Measurements from ENCODE around the gene GALNT2. TPM values are rescaled to one million over a fixed set of nuclear protein-coding genes. Genes with fewer than 3 reads are reported as not detected.

GALNT2 gene
- total and polyA plus RNA-seq, 2 of the 13 experiments (the other 11 are each of a cell fraction or from before 2014, with no cell fraction given) = 39.3 to 39.6 TPM

- TF ChIP-seq ZNF503 (CRISPR knock-in tag; IDR thresholded peaks at IDR 0.05) = no peak
- no peak for TF ChIP-seq LBX2 (CRISPR knock-in tag; IDR thresholded peaks at IDR 0.05; ENCODE audit: borderline replicate concordance)
- no peak for TF ChIP-seq ERF (CRISPR knock-in tag; IDR thresholded peaks at IDR 0.05)
- no peak for TF ChIP-seq ZSCAN9 (CRISPR knock-in tag; IDR thresholded peaks at IDR 0.05; ENCODE audit: borderline replicate concordance)
- no peak for TF ChIP-seq SAFB2 (CRISPR knock-in tag; IDR thresholded peaks at IDR 0.05; ENCODE audit: borderline replicate concordance, low read depth)
- TF ChIP-seq ZNF407 (CRISPR knock-in tag; IDR thresholded peaks at IDR 0.05; ENCODE audit: not compliant biosample characterization) = no peak
Measured at GRCh38 chr1:230186874-230187273, 119.8 kb downstream of the GALNT2 start (continued).

All from HepG2 (cell line).